SK-MEL-5 (cell line): ENCODE measurements around the gene CNTN4. TPM values are rescaled to one million over a fixed set of nuclear protein-coding genes. Genes with fewer than 3 reads are reported as not detected.
"Not testable (repeated sequence)": the region's sequence is repeated elsewhere in the genome, so short reads cannot be mapped to it uniquely, and the experiment has no call there.

Experiments used
- DNase-seq: peaks from one replicate; pipeline ENCODE4 v3.0.0-alpha.2; 2016; ENCODE audit warnings: low read depth, low spot score
- in situ Hi-C: cut with HindIII; loops from 2 replicates; pipeline ENCODE4 v1.10.0; 2016; ENCODE audit warnings: low sequenced_read_pairs, high pct_unique_total_duplicates, low pct_unique_long_range_greater_than_20kb
- total RNA-seq: library from RNA; depleted of rRNA; stranded (reverse); fragments of >200 nt; shearing (Covaris generic); gene quantifications from 2 replicates; pipeline ENCODE4 v1.2.3, GENCODE V29; 2014

The CNTN4 gene
- total RNA-seq, 1 experiment from 2014 or later = not detected

DNA sequence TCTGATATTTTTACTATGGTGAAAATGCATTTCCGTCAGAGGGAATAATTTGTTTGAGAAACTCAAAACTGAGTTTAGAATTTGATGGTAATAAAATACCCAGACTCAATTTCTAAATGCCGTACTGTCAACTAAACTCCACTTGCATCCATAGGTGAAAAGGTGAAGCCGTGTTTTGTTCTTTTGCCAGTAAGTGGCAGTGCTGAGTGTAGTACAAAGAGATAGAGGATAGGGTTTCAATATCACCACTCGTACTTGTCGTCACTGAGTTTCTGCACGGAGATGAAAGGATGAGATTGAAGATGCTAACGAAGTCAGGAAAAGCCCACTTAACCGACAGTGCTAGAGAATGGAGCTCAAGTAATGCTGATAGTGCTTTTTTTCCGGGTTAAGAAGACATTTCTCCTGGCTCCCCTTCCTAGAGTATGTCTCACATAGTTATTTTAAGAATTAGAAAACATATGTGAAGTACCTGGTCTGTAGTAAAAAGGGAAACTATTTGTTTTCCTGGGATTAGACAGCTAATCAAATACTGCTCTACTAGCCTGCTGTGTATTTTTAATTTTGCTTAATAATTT is 666.4 kb downstream of the CNTN4 start:
- in situ Hi-C loops = no loop called here
- peak; percentile 45 for DNase-seq

DNA sequence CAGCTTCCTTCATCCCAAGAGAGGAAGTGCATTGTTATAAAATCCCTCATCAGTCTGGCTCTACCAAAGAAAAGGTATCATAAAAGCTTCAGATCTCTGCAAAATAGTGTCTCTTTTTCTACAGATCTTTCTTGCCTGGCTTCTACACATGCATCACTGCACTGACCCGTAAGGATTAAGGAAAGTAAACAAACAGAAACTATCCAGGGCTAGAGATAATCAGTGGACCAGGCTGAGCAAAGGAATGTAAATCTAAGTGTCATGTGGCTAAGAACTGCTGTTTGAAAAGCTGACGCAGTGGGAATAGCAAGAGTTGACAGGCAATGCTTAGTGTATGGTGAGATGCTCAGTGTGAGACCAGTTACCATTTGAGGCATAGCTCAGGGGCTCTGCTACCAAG is 671.8 kb downstream of the CNTN4 start:
- in situ Hi-C loops = no loop called here
- DNase-seq = no peak

DNA sequence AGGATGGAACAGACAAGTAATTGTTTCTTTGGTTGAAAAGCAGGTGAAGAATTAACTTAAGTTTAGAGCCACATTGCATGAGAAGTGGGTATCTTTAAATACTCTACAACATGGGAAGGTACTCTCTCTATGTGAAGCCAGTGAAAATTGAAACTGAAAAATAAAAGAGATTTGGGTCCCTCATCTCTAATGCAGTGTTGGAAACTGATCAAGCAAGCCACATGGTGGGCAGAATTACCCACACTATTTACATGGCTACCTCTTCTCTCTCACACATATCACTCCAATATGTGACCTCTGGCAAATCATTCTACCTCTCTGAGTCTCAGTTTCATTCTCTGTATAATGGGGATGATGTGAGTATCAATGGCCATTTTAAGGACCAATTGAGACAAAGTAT is 672.5 kb downstream of the CNTN4 start:
- DNase-seq = no peak
- in situ Hi-C loops = no loop called here

DNA sequence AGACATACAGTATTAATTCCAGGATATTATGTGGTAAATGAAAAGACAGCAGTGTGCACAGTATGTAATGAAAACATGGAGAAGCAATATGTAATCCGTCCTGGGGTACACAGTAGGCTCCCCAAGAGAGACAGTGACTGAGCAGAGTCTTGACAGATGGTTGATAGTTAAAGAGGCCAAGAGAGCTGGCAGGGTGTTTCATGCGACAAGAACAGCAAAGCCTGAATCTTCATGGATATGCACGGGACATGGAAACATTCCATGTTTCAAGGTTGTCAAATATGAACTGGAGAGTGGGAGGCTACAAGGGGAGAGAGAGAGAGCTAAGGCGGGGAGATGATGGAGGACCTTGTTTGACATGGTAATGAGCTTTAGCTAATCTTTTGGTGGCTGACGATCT is 673.1 kb downstream of the CNTN4 start:
- no peak for DNase-seq
- in situ Hi-C loops = no loop called here

DNA sequence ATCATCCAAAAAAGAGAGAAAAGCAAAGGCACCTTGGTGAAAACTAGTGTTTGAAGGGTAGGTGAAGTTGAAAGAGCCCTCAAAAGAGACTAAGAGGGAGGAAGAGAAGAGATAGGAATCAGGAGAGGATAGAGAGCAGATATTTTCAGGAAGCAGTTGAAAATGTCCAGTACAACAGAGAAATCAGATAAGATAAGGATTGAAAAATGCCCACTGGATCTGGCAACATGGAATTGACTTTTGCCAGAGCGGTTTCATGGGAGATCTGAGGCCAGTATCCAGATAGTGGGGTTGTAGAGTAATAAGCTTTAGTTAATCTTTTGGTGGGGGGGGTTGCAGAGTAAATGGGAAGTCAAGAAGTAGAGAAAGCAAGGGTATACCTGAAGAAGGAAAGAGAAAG is 674.1 kb downstream of the CNTN4 start:
- in situ Hi-C loops = no loop called here
- DNase-seq = no peak

DNA sequence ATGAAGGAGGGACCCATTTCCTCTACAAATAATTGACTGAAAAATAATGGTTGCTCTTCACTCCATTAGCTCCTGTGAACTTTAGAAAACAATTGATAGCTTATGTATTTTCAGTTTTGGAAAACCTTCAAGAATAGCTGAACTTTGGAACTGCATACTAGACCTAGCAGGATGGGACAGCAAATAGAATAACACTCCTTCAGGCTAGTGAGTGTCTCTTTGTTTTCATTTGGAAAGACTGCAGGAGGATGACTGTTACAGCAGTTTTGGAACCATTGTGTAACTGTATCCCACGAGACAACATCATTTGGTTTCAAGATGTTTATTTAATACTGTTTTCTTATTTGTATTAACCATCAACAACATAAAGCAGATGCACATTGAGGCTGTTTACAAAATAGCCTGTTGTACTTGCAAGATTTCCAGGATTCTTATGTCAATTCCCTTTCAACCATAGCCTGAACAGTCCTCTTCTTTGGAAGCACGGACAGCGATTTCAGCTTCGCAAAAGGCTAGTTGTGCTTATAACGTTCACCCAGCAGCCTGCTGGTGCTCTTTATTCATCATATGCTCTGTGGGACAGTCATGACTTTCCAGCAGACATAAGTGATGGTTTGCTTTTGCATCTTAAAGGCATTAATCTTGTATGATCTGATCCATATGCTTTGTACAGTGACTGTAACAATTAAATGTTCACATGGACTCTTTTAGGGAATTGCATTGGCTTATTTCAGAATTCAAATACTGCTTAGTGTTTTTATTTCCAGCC is 676.0 kb downstream of the CNTN4 start:
- no peak for DNase-seq
- in situ Hi-C loops = no loop called here

DNA sequence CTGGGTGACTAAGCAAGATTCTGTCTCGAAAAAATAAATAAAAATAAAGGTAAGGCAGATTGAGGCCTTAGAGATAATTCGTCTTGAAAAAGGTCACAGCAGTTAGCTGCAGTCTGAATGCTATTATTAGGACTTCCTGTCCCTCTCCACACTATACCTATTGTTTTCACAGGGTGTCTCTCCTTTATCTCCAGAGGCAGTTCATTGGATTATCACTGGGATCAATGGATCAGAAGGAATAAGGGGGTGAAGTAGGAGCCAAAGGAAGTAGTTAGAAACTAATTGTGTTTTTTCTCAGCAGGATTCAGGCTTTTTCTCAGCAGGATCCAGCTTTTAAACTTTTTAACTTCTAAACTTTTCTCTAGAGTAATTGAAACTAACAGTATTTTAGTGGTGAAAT is 684.6 kb downstream of the CNTN4 start:
- in situ Hi-C loops = no loop called here
- DNase-seq = no peak

DNA sequence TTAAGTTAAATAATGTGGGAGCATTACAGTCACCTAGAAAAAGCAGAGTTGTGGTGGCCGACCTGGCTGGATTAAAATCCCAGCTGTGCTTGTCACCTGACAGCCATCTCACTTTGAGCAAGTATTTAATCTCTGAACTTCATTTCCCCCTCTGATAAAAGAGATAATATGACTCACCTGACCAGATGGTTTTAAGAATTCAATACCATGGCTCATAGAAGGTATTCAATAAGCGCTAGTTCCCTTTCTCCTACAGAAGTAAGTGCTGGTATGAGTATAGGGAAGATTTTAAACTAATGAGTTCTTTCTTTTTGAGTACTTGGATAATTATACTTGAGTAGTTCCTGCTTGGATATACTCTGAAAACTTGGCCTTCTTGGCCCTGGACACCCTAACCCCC is 686.0 kb downstream of the CNTN4 start:
- in situ Hi-C loops = no loop called here
- no peak for DNase-seq

DNA sequence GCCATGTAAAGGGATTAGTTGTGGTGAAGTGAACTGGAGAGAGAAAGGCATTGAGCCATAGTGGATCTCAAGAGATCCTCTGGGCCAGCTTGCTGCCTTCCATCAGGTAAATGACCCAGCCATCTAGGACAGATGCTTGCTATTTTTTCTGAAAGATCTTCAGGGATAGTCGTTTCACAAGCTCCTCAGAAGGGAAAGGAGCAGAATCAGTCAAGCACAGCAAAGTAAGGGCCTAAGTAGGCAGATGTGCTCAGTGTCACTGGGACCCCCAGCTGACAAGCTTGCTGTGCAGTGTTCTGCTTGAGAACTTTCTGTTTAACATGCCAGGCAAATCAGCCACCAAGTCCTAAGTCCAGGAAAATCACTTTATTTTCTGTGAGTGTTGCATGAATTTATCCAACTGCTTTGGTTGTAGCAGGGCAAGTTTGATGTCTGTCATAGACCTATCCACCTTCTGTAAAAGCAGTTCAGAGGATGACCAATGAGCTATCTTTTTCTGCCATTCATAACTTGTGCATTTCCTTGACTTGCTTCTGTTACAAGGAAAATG is 691.7 kb downstream of the CNTN4 start:
- DNase-seq = no peak
- in situ Hi-C loops = no loop called here

DNA sequence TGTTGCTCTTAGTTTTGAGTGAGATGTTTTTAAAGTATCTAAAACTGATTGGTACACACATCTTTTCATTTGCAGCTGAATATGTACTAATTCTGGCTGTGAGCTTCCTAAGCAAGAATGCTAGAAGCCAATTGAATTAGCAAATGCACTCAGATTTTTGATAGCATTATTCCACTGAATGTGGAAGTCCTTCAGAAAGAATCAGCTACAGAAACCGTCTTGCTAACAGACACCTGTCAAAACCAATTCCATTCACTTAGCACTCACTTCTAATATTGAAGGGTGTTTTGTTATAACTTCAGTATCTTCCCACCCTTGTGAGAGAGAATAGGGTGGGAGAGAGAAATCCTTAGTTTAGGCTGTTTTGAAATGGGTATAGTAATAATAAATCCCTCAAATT is 693.8 kb downstream of the CNTN4 start:
- in situ Hi-C loops = no loop called here
- DNase-seq = no peak

DNA sequence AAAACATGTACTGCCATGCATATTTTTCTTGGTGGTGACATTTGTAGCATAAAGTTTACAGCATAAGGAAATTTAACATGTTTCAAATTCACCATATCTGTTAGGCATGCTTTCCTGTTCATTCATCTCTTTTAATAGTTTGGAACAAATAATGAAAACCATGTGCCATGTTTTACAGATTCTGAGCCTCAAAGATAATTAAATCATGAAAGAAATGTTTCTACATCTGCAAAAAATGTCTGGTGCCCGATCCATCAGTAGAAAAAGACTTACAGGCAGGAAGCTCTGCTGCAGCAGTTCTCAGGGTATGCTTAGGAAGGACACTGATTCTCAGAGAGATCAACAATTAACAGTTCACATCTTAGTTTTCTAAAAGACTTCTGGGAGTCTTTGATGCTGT is 695.3 kb downstream of the CNTN4 start:
- in situ Hi-C loops = no loop called here
- no peak for DNase-seq

DNA sequence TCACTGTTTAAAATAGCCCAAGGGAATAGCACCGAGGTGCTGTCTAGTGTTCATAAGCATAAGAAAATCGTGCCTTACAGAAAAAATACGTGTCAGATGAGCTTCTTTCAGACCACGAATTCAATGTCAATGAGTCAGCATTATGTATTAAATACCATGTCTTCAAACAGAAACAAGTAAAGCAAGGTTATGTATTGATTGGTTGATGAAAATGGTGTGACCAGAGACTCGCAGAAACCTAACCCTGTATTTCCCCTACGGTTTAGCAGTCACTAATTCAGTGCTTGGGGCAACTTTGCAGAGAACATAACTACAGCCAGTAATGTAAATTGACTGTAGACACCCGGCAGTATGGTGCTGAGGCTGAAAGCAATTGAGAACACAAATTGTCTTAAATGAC is 703.8 kb downstream of the CNTN4 start:
- in situ Hi-C loops = no loop called here
- no peak for DNase-seq

DNA sequence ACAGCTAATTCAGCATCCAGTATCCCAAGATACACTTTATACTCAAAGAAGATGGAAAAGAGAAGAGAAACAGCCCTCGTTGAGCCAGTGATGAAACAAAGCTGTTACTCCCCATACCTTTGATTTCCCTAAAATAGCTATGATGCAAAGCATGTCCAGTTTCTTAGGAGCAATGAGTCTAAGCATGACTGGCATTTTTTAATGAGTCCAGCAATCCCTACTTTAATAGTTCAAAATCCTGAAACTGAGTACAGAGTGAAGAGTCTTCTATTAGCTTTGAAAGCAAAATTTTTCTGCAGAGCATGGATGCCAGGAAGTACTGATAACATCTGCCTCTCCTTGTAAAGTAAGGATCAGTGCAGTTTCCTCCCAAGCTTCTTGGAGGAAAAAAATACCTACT is 708.8 kb downstream of the CNTN4 start:
- DNase-seq = no peak
- in situ Hi-C loops = no loop called here

DNA sequence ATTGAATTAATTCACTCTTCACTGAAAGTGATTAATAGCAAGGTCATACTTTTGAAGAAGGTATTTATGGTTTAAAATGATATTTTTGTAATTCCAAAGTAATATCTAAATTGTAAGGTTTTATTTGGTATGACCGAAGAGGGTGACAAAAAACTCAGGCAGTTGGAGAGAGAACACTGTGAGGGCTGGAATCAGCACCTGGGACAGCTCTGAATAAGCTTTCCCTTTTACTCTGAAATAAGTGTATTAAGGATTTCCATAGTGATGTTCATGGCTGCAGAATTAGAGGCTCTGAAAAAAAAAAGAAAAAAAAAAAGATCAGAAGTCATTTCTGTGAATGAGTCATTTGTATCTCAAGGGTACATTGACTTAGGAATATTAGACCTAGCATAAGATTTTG is 712.1 kb downstream of the CNTN4 start:
- no peak for DNase-seq
- in situ Hi-C loops = no loop called here

DNA sequence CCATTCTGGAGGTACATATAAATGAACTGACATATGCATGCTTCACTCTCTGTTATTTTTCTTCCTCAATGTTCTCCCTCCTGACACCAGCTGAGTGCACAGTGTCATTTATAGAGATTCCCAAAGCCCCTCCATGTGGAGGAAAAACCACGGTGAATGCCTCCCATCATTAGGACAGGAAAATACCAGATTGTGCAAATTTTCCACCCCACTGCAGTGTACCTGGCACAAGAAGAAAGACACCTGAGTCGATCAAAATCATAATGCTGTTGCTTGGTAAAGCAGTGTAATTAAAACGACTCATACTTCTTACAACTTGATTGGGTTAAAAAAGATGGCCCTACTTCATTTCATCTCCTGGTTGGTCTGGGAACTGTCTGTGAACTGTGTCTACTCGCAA is 720.9 kb downstream of the CNTN4 start:
- in situ Hi-C loops = no loop called here
- DNase-seq = no peak

DNA sequence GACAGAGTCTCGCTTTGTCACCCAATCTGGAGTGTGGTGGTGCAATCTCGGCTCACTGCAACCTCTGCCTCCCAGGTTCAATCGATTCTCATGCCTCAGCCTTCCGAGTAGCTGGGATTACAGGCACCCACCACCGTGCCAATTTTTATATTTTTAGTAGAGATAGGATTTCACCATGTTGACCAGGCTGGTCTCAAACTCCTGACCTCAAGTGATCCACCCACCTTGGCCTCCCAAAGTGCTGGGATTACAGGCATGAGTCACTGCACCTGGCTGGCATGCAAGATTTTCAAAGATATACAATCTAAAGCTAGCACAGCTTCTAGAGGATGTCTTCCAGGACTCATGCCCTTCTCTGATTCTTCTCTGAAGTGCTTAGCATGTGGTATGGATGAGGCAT is 722.3 kb downstream of the CNTN4 start:
- DNase-seq, in situ Hi-C loops: not testable (repeated sequence)

DNA sequence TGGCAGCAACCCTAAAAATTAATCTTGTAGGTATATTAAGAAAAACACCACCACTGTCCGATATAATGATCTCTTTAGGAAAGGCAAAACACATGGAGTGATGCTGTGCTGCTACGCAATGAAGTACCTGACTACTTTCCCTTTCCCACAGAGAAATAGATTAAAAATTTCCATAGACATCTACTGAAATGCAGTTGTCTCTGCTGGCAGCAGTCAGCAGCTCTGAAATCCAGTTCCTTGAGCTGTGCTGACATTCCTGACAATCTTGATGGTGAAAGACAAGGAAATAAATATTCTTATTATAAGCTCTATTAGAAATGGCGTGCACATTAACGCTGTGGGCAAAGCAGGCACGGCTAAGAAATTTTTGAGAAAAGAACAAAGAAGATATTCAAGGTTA is 723.9 kb downstream of the CNTN4 start:
- in situ Hi-C loops = no loop called here
- DNase-seq = no peak

DNA sequence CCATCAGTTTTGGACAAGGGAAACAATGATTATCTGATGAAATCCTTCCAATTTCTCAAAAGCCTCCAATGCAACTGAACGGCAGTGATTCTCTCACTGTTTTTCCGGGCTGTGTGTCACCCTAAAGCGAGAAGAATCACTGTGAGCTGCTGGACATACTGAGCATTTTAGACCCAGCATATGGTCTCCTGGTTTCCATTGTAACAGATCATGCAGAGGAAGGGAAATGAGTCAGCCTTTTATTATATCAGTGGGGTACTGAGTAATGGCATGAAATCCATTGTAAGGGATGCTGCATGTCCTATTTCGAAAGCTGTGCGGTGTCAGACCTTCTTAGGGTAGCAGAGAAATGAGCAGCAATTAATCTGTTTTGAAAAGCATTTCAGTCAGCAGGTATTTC is 724.4 kb downstream of the CNTN4 start:
- no peak for DNase-seq
- in situ Hi-C loops = no loop called here

DNA sequence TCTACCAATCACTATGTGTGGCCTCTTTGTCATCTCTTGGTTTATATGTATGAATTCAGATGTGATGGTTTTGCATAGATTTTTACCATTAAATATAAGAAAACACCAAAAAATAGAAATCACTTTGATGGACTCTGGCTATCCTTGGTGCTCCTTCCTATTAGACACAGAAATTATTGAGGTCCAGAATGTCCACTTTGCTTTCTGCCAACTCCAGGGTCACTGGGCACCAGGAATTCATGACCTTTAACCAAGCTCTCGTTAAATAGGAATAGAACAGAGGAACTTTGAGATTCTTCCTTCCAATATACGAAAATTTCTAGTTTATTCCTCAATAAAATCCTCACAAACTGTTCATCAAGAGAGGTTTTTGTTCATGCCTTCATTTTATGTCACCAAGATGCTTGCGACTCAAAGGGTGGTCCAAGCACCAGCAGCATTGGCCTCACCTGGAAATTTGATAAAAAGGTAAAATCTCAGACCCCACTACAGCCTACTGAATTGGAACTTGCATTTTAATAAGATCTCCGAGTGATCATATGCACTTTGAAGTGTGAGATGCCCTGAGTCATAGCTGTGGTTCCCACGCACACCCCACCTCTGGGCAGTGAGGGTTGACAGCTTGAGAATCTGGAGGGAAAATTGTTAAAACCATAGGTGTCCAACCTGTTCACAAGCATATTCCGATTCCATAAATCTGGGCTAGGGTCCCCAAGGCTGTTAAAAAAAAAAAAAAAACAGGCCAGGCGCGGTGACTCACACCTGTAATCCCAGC is 725.0 kb downstream of the CNTN4 start:
- in situ Hi-C loops = no loop called here

More for the DNA sequence above, 725.0 kb downstream of the CNTN4 start:
- DNase-seq = no peak
